Measurements from ENCODE around the gene MAP3K6.
"Not testable (repeated sequence)": the region's sequence is repeated elsewhere in the genome, so short reads cannot be mapped to it uniquely, and the experiment has no call there.

DNA sequence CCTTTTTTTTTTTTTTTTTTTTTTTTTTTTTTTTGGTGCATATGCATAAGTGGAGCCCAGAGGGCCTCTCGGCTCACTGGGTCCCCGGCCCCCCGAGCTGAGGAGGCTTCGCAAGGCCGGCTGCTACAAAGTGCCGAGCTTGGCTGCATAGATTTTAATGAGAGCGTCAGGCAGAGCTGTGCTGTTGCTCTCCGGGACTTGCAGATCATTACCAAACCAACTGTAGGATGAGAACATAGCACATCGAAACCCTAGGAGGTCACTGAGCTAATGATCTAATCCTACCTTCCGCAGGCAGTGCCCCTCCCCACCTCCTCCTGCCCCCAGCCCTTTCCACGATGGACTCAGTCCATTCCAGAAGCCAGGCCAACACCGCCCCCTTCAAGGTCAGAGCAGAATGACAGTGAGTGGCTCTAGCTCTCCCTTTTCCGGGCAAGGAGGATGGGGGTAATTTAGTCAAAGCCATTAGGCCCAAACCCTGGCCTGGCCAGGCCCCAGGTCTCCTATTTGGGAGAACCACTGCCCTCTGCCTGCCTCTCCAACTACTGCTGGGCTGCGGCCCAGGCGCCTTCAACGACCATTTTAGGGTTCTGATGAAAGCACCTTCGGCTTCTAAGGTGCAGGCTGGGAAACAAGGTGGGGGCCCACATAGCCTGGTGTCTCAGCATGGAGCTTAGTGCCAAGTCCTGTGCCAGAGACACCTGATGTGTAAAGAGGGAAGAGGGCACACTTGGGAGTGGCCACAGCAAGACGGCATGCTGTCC is 39.0 kb upstream of the MAP3K6 start:
- TF ChIP-seq, protein P1, sequence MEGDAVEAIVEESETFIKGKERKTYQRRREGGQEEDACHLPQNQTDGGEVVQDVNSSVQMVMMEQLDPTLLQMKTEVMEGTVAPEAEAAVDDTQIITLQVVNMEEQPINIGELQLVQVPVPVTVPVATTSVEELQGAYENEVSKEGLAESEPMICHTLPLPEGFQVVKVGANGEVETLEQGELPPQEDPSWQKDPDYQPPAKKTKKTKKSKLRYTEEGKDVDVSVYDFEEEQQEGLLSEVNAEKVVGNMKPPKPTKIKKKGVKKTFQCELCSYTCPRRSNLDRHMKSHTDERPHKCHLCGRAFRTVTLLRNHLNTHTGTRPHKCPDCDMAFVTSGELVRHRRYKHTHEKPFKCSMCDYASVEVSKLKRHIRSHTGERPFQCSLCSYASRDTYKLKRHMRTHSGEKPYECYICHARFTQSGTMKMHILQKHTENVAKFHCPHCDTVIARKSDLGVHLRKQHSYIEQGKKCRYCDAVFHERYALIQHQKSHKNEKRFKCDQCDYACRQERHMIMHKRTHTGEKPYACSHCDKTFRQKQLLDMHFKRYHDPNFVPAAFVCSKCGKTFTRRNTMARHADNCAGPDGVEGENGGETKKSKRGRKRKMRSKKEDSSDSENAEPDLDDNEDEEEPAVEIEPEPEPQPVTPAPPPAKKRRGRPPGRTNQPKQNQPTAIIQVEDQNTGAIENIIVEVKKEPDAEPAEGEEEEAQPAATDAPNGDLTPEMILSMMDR (IDR thresholded peaks at IDR 0.05), result not testable (repeated sequence)
- not testable (repeated sequence) for TF ChIP-seq POLR2A (IDR thresholded peaks at IDR 0.05)

Data from lower leg skin (tissue), 3 donors.